ENCODE measurements around the gene ANAPC16.
"Not testable (repeated sequence)": the region's sequence is repeated elsewhere in the genome, so short reads cannot be mapped to it uniquely, and the experiment has no call there.

Gene ANAPC16

DNA sequence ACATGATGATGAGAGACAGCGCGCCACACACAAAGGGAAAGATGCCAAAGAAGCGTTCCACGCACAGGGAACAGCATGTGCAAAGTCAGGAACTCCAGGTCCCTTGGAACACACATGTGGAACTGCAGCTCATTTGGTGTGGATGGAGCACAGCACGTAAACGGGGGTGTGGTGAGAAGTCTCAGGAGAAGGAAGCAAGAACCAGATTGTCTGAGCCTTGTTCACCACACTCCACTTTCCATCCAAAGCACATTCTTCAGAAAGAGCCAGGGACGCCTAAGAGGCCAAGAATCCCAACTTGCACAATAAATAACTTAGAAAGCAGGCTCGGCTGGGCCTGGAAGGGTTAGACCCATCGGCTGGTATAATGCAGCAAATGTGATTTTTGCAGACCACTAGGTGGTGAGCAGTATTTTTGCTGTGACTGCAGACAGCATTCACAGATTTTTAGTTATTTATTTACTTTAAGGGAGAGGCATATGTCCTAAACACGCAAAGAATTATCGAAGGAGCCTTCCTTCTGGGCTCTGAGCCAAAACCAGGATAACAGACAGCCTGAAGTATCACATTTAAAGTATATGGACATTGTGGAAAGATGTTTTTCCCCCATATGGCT is 28.1 kb downstream of the ANAPC16 start:
- DNase-seq (ENCODE audit: low read depth), result no peak

- no peak for DNase-seq (ENCODE audit: low read depth)
Observed at GRCh38 chr10:72244573-72245038, 28.8 kb downstream of the ANAPC16 start.

DNA sequence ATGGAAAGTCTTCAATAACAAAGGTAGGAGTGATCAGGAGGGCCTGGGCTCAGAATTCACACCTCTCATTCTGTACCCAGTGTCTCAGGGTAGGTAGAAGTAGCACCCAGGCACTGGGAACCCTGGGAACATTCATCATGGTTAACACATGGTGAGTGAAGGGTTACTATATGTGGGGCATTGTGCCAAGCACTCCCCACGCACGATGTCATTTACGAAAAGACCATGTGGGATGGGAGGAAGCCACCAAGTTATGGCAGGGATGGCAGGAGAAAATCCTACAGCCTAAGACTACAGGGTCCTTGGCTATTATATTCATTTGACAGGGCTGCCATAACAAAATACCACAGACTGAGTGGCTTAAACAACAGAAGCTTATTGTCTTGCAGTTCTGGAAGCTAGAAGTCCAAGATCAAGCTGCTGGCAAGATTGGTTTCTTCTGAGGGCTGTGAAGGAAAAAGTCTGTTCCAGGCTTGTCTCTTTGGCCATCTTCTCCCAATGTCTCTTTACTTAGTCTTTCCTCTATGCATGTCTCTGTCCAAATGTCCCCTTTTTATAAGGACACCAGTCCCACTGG is 30.2 kb downstream of the ANAPC16 start:
- no peak for DNase-seq (ENCODE audit: low read depth)

DNA sequence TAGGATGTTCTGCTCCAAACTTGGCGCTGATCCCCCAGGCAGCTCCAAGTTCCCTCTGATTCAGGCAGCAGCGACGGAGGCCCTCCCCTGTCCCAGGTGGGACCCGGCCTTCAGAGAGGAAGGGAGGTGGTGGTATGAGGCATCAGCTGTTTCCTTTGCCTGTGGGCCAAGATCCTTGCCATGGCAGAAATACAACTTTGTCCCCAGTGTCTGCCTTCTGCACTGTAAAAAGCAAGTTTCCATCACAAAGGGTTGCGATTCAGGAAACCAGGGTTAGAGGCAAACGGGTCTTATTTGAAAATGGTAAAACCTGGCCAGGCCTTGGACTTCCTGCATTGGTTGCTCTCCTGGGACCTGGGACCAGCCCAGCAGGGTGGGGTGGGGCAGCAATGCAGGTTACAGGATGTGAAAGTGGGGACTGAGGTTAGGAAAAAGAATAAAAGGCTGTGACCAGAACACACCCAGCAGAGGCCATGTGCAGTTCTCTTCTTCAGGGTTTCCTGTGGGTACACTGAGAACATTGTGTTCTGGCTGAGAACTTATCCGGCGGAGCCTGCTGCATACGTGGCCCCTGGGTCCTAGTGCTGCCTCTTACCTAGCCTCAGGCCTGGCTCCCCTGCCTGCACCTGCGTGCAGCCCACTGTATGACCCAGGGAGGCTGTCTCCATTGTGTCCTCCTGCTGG is 32.8 kb downstream of the ANAPC16 start:
- peak; percentile 58 for DNase-seq (ENCODE audit: low read depth)

DNA sequence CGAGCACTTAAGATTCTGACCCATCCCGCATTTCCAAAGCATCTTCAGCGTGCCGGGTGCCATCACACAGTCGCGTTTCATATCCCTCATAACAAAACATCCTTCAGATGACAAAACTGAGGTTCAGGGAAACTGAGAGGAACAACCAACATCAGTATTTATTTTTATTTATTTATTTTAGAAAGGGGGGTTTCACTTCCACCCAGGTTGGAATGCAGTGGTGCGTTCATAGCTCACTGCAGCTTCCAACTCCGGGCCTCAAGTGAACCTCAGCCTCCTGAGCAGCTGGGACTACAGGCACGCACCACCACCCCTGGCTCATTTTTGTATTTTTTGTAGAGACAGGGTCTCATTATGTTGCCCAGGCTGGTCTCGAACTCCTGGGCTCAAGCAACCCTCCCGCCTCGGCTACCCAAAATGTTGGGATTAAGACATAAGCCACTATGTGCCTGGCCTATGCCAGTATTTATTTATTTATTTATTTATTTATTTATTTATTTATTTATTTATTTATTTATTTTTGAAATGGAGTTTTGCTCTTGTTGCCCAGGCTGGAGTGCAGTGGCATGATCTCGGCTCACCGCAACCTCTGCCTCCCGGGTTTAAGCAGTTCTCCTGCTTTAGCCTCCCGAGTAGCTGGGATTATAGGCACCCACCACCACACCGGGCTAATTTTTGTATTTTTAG is 33.5 kb downstream of the ANAPC16 start:
- not testable (repeated sequence) for DNase-seq (ENCODE audit: low read depth)

GRCh38 chr10:72250666-72251065 is 34.9 kb downstream of the ANAPC16 start:
- DNase-seq (ENCODE audit: low read depth), result no peak

DNA sequence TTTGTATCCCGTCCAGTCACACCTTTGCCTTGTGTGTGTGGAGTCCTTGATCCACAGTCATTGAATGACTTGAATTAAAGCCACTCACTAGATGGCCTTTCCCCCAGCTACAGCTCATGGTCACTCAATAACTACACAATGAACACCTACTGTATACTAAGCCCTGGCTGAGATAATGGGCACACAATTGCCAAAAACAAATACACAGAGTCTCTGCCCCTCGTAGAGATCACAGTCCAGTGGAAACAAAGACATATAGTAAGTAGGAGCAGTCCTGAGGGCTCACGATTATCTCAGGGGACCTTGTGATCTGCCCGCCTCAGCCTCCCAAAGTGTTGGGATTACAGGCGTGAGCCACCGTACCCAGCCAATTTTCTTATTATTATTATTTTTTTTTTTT is 35.8 kb downstream of the ANAPC16 start:
- DNase-seq (ENCODE audit: low read depth), result no peak

- DNase-seq (ENCODE audit: low read depth), result no peak
Observed at GRCh38 chr10:72252972-72253371, 37.2 kb downstream of the ANAPC16 start.

- DNase-seq (ENCODE audit: low read depth), result no peak
Observed at GRCh38 chr10:72253578-72253977, 37.8 kb downstream of the ANAPC16 start.

GRCh38 chr10:72254813-72255568 is 39.2 kb downstream of the ANAPC16 start:
- no peak for DNase-seq (ENCODE audit: low read depth)

DNA sequence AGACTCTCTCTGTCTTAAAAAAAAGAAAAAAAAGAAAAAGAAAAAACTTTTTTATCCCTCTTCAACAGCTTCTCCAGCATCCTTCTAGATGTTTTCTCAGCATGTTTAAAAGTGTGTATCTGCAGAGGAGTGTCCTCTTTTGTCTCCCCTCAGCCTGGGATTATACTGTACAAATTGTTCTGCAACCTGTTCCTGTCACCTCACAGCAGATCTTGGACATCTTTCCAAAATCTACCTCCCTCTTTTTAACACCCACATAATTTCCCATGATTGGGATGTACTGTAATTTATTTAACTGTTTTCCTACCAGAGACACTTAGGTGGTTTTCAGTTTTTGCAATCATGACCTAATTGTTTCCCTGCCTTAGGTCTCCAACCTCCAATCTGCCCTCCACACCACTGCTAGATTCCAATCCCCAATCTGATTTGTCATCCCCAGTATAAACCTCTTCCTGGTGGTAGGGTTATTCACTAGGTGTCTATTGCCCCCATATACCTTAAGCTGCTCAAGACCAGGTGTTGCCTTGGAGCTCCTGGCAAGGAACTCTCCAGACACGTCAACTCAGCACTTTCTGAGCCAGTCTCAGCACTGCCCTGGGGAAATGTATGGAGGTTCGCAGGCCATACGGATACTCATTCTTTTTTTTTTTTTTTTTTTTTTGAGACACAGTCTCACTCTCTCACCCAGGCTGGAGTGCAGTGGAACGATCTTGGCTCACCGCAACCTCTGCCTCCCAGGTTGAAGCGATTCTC is 40.3 kb downstream of the ANAPC16 start:
- no peak for DNase-seq (ENCODE audit: low read depth)

DNA sequence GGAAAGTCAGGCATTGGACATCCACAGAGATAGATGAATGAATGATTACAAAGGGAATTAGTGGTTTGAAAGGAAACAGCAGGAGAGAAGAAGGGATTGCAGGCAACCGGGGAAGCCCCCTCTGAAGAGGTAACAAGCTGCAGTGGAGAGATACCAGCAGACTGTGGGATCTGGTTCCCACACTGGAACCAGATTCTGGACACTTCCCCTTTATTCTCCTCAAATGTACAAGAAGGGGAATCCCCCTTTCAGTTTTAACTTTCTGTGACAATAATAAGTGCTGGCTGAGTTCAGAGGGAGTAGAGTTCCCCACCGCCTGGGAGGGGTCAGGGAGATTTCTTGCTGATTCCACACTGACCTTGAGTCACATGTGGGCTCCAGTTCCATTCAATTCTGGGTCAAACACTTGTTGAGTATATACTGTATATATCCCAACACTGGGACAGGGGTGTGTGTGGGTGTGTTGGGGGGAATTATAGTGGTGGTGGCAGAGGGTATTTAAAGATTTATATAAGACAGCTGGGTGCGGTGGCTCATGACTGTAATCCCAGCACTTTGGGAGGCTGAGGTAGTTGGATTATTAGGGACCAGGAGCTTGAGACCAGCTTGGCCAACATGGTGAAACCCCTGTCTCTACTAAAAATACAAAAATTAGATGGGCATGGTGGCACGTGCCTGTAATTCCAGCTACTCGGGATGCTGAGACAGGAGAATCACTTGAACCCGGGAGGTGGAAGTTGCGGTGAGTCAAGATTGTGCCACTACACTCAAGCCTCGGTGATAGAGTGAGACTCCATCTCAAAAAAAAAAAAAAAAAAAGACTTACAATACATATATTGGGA is 41.5 kb downstream of the ANAPC16 start:
- DNase-seq (ENCODE audit: low read depth), result no peak

GRCh38 chr10:72258617-72259016 is 42.8 kb downstream of the ANAPC16 start:
- DNase-seq (ENCODE audit: low read depth), result no peak

DNA sequence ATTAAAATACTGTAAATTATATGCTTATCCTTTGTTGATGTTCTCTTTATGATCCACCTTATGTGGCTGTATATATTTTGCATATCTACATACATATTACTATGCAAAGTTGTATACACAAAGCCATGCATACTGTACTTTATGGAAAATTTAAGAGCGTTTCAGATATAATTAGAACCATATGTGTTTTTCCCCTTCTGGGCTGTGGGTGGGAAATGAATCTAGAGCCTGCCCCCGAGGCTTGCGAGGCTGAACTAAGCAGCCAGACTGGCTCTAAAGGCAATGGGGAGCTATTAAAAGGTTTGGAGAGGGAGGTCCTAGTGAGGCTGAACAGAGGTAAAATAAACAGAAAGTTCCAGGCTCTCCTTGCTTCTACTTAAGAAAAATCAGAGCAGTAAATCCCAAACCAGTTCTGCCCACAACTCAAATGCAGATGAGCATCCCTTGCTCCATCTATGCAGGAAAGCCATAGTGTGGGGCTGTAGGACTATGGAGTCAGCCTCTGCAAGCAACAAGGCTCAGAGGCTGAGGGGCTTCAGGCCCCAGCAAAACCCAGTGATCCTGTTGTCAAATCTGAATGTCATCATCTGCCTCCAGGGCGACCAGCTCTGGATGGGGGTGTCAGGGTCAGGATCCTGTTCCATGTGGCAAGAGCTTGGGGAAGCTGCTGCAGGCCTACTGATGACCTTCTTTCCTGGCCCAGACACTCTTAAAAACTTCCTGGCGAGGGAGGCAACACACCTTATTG is 43.9 kb downstream of the ANAPC16 start:
- DNase-seq (ENCODE audit: low read depth), result no peak

GRCh38 chr10:72260239-72260975 is 44.6 kb downstream of the ANAPC16 start:
- peak; percentile 77 for DNase-seq (ENCODE audit: low read depth)

- peak; percentile 62 for DNase-seq (ENCODE audit: low read depth)
Observed at GRCh38 chr10:72260976-72261783, 45.4 kb downstream of the ANAPC16 start.

GRCh38 chr10:72261784-72262404 is 46.1 kb downstream of the ANAPC16 start:
- DNase-seq (ENCODE audit: low read depth), result peak; percentile 19
